Measurements from ENCODE around the gene GPATCH2L. TPM values are rescaled to one million over a fixed set of nuclear protein-coding genes. Genes with fewer than 3 reads are reported as not detected.

Gene GPATCH2L
- polyA plus RNA-seq, 1 donor (not counting 4 experiments of a cell fraction or from before 2014, with no cell fraction given): 28.8 TPM

GRCh38 chr14:76191297-76191696, 39.6 kb downstream of the GPATCH2L start:
- no peak for TF ChIP-seq CTCF (optimal IDR thresholded peaks at IDR 0.05 in 1 of 3, IDR thresholded peaks at IDR 0.05 in 1 of 3, conservative IDR thresholded peaks at IDR 0.05 in 1 of 3; ENCODE audit: extremely low read depth in 1 of 3, insufficient read depth in 2 of 3, low read length in 3 of 3)
- TF ChIP-seq EZH2 (IDR thresholded peaks at IDR 0.05; ENCODE audit: low read length): no peak
- H3K79me2 ChIP-seq (ENCODE audit: control insufficient read depth, insufficient read depth, low read length): peaks cover 6% of the 10 kb centered on the region
- no peaks in the 10 kb centered on the region for H3K27me3 ChIP-seq (ENCODE audit: control insufficient read depth, extremely low read depth, insufficient read depth, low read length)
- dilution Hi-C loops (cut with MboI; ENCODE audit: extremely low pct_ligation_motif_present, low sequenced_read_pairs): no loop called here
- FAIRE-seq: no peak
- H3K36me3 ChIP-seq (ENCODE audit: control insufficient read depth in 2 of 2, extremely low read depth in 1 of 2, insufficient read depth in 2 of 2, low read length in 2 of 2): peaks cover 12 to 13% of the 10 kb centered on the region in 2 experiments
- no peak overlapping the region for H2AFZ ChIP-seq (ENCODE audit: control insufficient read depth, low read length)
- H3K4me2 ChIP-seq (ENCODE audit: control insufficient read depth, extremely low read depth, insufficient read depth, low read depth, low read length): no peak overlapping the region
- no peaks in the 10 kb centered on the region for H3K9me1 ChIP-seq (ENCODE audit: control insufficient read depth, extremely low read depth, insufficient read depth, low read length)
- H3K27ac ChIP-seq (ENCODE audit: control insufficient read depth, insufficient read depth, low read length): no peak overlapping the region
- H3K4me1 ChIP-seq (ENCODE audit: control insufficient read depth, extremely low read depth, insufficient read depth, low read length): peaks cover 3% of the 10 kb centered on the region
- DNase-seq (ENCODE audit: low read depth, low spot score): no peak
- H3K9me3 ChIP-seq (ENCODE audit: control insufficient read depth, low read depth, low read length): no peaks in the 10 kb centered on the region
- no peaks in the 10 kb centered on the region for H4K20me1 ChIP-seq (ENCODE audit: control insufficient read depth, extremely low read depth, insufficient read depth, low read length)
- H3K4me3 ChIP-seq (ENCODE audit: control insufficient read depth in 2 of 3, extremely low read depth in 1 of 3, insufficient read depth in 2 of 3, low read depth in 1 of 3, low read length in 3 of 3): no peak overlapping the region
- H3K9ac ChIP-seq (ENCODE audit: control insufficient read depth, extremely low read depth, insufficient read depth, low read length): no peak overlapping the region

- H3K9me3 ChIP-seq (ENCODE audit: control insufficient read depth, low read depth, low read length): no peaks in the 10 kb centered on the region
- TF ChIP-seq EZH2 (IDR thresholded peaks at IDR 0.05; ENCODE audit: low read length) (no peak), CTCF (optimal IDR thresholded peaks at IDR 0.05 in 1 of 3, IDR thresholded peaks at IDR 0.05 in 1 of 3, conservative IDR thresholded peaks at IDR 0.05 in 1 of 3; ENCODE audit: extremely low read depth in 1 of 3, insufficient read depth in 2 of 3, low read length in 3 of 3) (no peak)
- no peak overlapping the region for H3K4me3 ChIP-seq (ENCODE audit: control insufficient read depth in 2 of 3, extremely low read depth in 1 of 3, insufficient read depth in 2 of 3, low read depth in 1 of 3, low read length in 3 of 3)
- FAIRE-seq (no peak), DNase-seq (ENCODE audit: low read depth, low spot score) (no peak)
- H3K4me1 ChIP-seq (ENCODE audit: control insufficient read depth, extremely low read depth, insufficient read depth, low read length): peaks cover 3% of the 10 kb centered on the region
- no peaks in the 10 kb centered on the region for H4K20me1 ChIP-seq (ENCODE audit: control insufficient read depth, extremely low read depth, insufficient read depth, low read length)
- no peak overlapping the region for H3K9ac ChIP-seq (ENCODE audit: control insufficient read depth, extremely low read depth, insufficient read depth, low read length)
- no peaks in the 10 kb centered on the region for H3K27me3 ChIP-seq (ENCODE audit: control insufficient read depth, extremely low read depth, insufficient read depth, low read length)
- no peaks in the 10 kb centered on the region for H3K79me2 ChIP-seq (ENCODE audit: control insufficient read depth, insufficient read depth, low read length)
- H3K9me1 ChIP-seq (ENCODE audit: control insufficient read depth, extremely low read depth, insufficient read depth, low read length): no peaks in the 10 kb centered on the region
- no peak overlapping the region for H3K27ac ChIP-seq (ENCODE audit: control insufficient read depth, insufficient read depth, low read length)
- H2AFZ ChIP-seq (ENCODE audit: control insufficient read depth, low read length): no peak overlapping the region
- dilution Hi-C loops (cut with MboI; ENCODE audit: extremely low pct_ligation_motif_present, low sequenced_read_pairs): no loop called here
- no peak overlapping the region for H3K4me2 ChIP-seq (ENCODE audit: control insufficient read depth, extremely low read depth, insufficient read depth, low read depth, low read length)
- H3K36me3 ChIP-seq (ENCODE audit: control insufficient read depth in 2 of 2, extremely low read depth in 1 of 2, insufficient read depth in 2 of 2, low read length in 2 of 2): peaks cover 17 to 18% of the 10 kb centered on the region in 2 experiments
Measured at GRCh38 chr14:76193696-76194095, 42.0 kb downstream of the GPATCH2L start.
